Measurements from ENCODE around the gene CCNY. TPM values are rescaled to one million over a fixed set of nuclear protein-coding genes. Genes with fewer than 3 reads are reported as not detected.

CCNY gene
- total RNA-seq, 4 donors from 2014 or later, result 21.7 to 27.7 (median 24.8) TPM

- H3K27me3 ChIP-seq, result no peaks in the 10 kb centered on the region
- no peak overlapping the region for H3K27ac ChIP-seq
- peaks cover 0 to 14% (median 0%) of the 10 kb centered on the region in 4 donors for H3K4me1 ChIP-seq
- H3K36me3 ChIP-seq, result no peaks in the 10 kb centered on the region
- TF ChIP-seq POLR2A (IDR thresholded peaks at IDR 0.05), result no peak
- no peak for TF ChIP-seq CTCF (IDR thresholded peaks at IDR 0.05)
- no peak overlapping the region for H3K4me3 ChIP-seq
- no peak for DNase-seq
- no peaks in the 10 kb centered on the region for H3K9me3 ChIP-seq
Measured at GRCh38 chr10:35388197-35388596, 51.9 kb downstream of the CCNY start.

- TF ChIP-seq CTCF (IDR thresholded peaks at IDR 0.05) (no peak), POLR2A (IDR thresholded peaks at IDR 0.05) (no peak)
- H3K4me3 ChIP-seq, result no peak overlapping the region
- peaks cover 0 to 14% (median 0%) of the 10 kb centered on the region in 4 donors for H3K4me1 ChIP-seq
- H3K27me3 ChIP-seq, result no peaks in the 10 kb centered on the region
- no peak for DNase-seq
- no peaks in the 10 kb centered on the region for H3K9me3 ChIP-seq
- no peak overlapping the region for H3K27ac ChIP-seq
- no peaks in the 10 kb centered on the region for H3K36me3 ChIP-seq
Measured at GRCh38 chr10:35388682-35389081, 52.4 kb downstream of the CCNY start.

GRCh38 chr10:35390161-35390840, 54.0 kb downstream of the CCNY start:
- Histone ChIP-seq H3K27ac (no peak overlapping the region), H3K4me3 (no peak overlapping the region), H3K4me1 (peaks cover 0 to 14% (median 0%) of the 10 kb centered on the region in 4 donors), H3K27me3 (no peaks in the 10 kb centered on the region), H3K36me3 (no peaks in the 10 kb centered on the region), H3K9me3 (no peaks in the 10 kb centered on the region)
- DNase-seq, result no peak
- TF ChIP-seq CTCF (IDR thresholded peaks at IDR 0.05) (no peak), POLR2A (IDR thresholded peaks at IDR 0.05) (no peak)

- peaks cover 0 to 14% (median 0%) of the 10 kb centered on the region in 4 donors for H3K4me1 ChIP-seq
- no peaks in the 10 kb centered on the region for H3K27me3 ChIP-seq
- no peaks in the 10 kb centered on the region for H3K9me3 ChIP-seq
- H3K27ac ChIP-seq, result no peak overlapping the region
- no peaks in the 10 kb centered on the region for H3K36me3 ChIP-seq
- no peak overlapping the region for H3K4me3 ChIP-seq
- TF ChIP-seq POLR2A (IDR thresholded peaks at IDR 0.05) (no peak), CTCF (IDR thresholded peaks at IDR 0.05) (no peak)
- DNase-seq, result no peak
Measured at GRCh38 chr10:35390843-35391152, 54.5 kb downstream of the CCNY start.

GRCh38 chr10:35391153-35391953, 55.0 kb downstream of the CCNY start:
- Histone ChIP-seq H3K27ac (no peak overlapping the region), H3K4me1 (peaks cover 0 to 14% (median 0%) of the 10 kb centered on the region in 4 donors), H3K4me3 (no peak overlapping the region), H3K36me3 (no peaks in the 10 kb centered on the region), H3K27me3 (no peaks in the 10 kb centered on the region), H3K9me3 (no peaks in the 10 kb centered on the region)
- DNase-seq, result no peak
- no peak for TF ChIP-seq CTCF (IDR thresholded peaks at IDR 0.05)
- no peak for TF ChIP-seq POLR2A (IDR thresholded peaks at IDR 0.05)

Measured in Peyer's patch (tissue), 4 donors.